ENCODE results near the gene CCDC33.

Gene CCDC33

DNA sequence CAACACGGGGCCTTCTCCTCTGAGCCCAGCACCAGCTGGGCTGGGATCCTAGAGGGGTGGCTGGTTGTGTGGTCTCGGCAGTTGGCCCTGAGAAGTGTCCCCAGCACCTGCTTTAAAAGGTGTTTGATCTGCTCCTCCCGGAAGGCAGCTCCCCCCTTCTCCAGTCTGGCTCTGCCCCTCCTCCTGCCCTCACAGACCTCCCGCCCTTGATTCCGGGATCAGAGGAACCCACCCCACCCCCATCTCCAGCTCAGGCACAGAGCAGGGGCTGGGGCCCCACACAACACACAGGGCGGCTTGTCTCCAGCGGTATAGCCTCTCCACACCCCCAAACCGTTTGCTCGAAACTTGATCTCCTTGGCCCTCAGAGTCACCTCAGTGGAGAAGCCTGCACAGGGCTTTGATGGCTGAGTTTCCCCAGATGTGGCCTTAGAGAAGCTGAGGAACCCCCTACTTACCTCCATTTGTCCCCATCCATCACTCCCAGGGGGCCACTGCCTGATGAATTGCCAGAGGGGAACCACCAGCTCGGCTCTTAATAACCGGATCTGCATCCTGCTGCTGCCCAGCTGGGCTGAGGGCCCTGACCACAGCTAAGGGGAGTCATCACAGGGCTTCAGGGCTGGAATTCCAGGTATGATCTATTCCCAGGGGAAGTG is 27.1 kb upstream of the CCDC33 start:
- no peak for DNase-seq

DNA sequence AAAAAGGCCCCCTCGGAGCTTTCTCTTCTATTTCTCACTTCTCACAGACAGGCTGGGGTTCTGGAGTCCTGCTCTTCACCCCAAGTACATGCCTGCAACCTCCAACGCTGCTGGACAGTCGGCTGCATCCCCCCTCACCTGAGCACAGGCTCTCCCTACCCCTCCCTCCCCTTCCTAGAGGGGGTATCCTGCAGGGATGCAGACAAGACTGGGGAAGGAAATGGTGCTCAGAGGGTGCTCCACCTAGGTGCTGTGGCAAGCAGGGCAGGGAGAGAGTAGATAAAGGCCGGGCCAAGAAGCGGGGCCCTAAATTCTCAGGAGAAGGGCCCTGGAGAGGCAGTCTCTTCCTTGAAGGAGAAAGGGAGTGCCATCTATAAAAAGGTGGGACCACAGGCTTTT is 26.6 kb upstream of the CCDC33 start:
- no peak for DNase-seq

DNA sequence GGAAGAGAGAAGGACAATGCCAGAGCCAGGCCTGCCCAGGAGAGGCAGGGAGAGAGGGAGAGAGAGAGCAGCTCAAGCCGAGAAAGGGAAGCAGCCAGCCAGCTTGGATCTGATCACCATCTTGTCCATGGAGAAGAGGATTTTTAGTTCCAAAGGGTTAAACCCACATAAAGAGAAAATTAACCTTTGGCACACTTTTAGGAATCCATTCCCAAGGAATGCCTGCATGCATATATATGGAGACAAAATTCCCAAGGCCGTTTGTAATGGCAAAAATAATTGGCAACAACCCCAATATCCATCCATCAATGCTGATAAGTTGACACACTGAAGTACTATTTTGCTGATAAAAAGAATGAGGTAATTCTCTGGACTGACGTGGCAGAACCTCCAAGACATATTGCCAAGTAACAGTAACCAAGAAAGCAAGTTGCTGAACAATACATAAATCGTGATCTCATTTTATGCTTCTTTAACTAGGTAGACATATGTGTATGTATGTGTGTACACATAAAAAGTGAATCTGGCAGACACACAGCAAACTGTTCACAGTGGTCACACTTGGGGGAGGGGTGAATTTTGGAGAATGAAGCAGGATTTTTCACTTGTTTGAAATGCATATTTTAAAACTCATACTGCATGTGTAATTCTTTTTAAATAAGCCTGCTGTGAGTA is 26.0 kb upstream of the CCDC33 start:
- DNase-seq: no peak

DNA sequence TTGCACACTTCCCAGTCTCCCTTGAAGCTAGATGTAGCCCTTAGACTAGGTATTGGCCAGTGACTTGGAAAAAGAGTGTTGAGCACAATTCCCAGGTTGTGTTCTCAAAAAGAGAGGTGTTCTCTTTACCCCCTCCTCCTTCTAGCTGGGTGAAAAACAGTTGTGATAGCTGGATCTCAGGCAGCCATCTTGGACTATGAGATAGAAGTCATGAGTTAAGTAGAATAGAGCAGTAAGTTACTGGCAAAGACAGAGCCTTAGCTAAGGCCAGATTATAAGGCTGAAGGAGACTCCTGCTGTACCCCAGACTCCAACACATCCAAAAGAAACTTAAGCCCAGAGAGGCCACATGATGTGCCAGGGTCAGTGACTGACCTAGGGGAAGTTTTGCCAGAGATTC is 25.4 kb upstream of the CCDC33 start:
- DNase-seq: no peak

DNA sequence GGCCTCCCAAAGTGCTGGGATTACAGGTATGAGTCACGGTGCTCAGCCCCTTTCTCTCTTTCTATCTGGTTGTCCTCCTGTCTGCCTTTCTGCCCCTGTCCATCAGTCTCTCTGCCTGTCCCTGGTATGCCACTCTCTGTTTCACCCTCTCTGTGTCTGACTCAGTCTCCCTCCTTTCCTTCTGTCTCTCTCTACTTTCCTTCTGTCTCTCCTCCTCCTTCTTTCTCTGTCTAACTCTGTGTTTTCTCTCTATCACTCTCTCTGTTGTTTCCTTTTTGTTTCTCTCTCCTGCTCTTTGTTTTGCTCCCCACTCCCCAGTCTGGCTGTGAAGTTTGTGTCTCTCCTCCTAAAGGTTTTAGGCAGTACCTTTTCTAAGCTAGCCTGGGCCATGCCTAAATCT is 24.5 kb upstream of the CCDC33 start:
- no peak for DNase-seq

DNA sequence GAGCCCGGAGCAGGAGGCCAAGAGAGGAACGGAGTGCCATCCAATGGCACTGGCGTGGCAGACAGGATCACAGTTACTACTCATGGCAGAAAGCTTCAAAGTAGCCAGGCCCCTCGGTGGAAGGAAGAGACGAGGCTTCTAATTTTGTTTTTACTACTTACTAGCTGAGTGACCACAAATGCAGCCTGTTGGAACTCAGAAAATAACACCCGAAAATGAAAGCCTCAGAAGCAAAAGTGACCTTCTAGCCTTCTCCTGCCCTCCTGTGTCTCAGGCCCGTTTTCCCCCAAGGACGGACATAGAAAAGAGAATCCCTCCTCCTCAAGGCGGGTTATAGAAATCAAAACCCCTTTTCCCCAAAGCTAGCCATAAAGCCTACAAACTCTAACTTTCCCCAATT is 23.6 kb upstream of the CCDC33 start:
- no peak for DNase-seq

DNA sequence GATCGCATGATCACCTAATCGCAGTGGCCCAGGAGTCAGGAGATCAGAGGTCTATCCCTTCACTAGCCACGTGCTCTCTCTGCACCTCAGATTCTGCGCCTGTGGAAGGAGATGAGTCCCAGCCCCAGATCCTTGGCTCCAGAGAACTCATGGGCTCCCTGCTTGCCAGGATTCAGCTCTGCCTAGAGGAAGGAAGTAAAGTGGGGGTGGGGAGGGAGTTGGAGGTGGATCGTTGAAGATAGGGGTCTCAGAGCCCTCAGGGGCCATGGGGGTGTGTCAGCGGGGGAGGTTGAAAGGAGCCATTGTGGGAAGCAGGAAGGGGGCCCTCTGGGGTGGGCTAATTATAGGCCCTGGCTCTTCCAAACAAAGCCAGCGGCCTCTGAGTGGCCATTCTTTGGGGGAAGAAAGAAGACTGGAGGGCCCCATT is 22.3 kb upstream of the CCDC33 start:
- DNase-seq: no peak

DNA sequence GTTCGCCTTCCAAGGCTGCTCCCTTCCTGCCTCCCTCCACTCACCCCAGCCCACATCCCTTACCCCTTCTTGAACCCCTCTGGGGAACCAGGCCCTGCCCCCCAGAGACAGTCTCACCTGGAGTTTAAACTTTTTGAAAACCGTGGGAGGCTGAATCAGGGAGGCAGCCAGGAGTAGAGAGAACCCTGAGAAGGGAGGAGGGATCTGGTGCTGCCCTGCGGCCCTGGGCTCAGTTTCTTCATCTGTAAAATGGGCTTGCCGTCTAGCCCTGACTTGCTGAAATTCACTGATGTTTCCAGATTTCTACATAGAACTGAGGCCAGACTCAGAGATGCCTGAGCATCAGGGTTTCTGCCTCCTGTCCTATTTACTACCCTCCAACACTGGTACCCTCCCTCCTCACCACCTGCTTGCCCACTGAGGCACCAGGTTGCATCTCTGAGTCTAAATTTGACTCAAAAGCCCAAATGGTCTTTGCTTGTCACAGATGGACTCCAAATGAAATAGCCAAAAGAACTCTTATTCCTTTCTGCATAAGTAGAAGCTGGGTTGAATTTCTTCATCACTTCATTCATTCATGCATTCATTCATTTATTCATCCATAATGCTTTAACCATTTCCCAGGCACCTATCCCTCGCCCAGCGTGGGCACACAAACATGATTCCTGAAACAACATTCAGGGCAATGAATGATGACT is 21.7 kb upstream of the CCDC33 start:
- DNase-seq: no peak

DNA sequence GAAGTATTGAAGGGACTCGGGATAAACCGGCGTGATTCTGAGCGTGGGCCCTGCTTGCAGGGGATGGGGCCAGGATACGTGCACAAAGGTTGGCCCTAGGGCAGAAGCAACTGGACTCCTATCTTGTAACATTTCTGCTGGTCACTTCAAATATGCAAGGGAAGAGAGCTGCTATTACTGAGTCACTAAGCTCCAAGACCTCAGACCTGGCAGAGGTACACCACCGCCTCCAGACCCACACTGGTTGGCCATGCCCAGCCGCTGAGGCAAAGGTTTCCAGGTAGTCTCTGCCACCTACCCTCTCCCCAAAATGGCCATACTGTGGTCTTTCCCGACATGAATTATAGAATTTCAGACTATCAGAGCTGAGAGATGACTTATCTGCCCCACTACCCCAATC is 20.2 kb upstream of the CCDC33 start:
- DNase-seq: no peak

DNA sequence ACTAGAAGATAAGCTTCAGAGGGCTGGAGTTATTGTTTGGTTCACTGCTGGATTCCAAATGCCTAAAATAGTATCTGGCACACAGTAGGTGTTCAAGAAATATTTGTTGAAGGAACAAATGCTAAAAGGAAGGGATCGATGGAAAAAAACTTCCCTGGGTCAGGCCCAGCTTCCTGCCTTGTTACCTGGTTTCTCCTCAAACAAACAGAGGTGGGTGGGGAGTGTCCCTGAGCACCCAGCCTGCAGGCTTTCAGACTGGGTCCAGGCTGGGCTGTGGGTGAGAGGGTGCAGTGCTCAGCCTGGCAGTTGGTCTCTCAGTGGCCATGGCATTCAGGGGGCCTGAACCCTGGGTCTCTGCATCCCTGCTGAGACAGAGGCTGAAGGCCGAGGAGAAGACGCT is 19.2 kb upstream of the CCDC33 start:
- no peak for DNase-seq

DNA sequence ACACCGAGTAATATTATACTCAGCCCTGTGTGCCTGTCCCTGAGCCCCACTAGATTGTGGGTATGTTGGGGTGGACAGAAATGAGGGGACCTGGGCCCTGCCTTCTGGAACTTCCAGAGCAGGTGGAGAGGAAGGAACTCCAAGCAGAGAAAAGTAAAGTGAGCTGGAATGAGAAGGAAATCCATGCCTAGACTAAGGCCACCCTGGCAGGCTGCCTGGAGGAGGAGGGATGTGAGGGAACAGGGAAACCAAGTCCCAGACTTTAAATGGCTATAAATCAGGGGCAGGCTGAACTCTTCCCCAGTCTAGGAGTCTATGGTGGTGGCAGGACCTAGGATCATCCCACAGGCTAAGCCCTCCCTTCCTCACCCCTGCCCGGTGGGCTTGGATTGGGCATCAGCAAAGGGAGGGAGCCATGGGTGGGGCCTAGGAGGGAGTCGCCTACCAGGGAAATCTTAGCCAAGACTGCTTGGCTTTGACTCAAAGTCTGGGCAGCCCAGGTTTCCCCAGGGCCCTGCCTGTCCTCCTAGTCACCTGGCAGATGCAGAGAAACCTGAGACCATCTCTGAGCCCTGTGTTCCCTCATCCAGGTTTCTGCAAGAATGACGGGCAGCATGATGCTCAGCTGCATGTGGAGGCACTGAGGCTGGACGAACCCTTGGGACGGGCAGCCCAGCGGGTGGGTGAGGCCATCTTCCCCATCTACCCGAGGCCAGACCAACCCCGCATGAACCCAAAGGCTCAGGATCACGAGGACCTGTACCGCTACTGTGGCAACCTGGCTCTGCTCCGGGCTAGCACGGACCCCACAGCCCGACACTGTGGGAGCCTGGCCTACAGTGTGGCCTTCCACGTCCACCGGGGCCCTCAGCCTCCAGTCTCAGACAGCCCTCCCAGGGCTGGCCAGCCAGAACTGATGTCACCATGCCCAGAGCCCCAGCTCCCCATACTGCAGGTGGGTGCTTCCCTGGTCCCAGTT is 17.9 kb upstream of the CCDC33 start:
- DNase-seq: no peak

DNA sequence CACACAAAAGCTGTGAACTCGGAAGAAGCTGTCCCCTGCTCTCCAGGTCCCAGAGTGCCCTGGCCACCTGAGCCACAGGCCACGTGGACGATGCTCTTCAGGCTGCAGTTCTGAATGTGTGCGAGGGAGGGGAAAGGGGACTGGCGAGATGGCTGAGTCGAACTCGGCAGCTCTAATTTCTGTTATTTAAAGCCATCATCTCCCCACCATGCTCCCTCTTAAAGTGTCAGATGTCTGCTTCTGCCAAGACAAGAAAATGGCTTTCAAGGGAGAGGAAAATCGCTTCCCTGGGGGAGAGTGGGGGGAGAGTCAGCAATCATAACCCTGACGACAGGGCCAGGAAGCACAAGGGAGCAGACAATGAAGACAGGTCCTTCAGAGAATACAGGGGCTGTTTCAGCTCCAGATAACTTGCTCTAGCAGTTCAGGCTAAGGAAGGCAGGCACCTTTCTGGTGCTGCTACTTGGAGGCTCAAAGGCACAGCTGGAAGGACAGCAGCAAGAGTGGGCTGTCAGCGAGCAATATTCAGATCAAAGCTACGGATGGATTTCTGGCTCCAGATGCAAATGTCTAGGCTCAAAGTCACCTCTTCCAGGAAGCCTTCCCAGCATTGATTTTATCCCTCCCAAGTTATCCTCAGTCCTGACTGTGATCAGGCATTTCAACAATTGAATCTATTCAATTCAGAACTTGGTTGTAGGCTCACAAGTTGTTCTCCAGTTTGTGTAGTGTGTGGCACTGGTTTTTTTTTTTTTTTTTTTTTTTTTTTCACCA is 15.5 kb upstream of the CCDC33 start:
- DNase-seq: no peak

DNA sequence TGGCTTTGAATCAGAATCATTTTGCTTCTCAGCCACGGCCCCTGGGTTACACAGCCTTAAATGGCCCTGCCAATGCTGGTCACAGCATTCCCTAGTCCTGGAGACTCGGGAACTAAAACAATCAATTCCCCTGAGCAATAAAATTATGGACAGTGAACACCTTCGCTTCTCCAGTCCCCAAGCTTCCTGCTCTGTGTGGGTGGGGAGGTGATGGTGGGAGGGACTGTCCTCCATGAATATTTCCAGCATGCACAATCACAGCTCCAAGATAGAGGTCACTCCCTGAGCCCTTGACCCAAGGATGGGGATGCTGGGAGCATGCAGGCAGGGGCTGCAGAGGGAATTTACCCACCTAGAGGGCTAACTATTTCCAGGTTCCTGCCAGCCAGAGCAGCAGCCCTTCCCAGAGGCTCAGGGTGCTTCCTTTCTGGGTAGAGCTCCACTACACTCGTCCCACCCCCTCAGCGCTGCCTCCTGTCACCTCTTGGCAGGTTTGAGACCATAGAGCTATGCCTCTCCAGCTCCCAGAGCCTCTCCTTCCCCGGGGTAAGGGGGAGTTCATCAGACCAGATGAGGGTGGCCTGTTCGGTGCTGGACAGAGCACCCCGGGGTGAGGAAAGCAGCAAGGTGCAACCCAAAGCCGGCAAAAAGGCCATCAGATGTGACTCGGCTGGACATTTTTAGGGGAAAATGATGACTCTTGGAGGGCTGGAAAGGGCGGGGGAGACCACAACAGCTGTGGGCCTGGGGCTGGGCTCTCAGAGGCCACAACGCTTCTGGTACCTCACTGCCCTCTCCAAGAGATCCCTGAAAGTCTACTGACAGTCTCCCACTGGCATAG is 14.5 kb upstream of the CCDC33 start:
- no peak for DNase-seq

DNA sequence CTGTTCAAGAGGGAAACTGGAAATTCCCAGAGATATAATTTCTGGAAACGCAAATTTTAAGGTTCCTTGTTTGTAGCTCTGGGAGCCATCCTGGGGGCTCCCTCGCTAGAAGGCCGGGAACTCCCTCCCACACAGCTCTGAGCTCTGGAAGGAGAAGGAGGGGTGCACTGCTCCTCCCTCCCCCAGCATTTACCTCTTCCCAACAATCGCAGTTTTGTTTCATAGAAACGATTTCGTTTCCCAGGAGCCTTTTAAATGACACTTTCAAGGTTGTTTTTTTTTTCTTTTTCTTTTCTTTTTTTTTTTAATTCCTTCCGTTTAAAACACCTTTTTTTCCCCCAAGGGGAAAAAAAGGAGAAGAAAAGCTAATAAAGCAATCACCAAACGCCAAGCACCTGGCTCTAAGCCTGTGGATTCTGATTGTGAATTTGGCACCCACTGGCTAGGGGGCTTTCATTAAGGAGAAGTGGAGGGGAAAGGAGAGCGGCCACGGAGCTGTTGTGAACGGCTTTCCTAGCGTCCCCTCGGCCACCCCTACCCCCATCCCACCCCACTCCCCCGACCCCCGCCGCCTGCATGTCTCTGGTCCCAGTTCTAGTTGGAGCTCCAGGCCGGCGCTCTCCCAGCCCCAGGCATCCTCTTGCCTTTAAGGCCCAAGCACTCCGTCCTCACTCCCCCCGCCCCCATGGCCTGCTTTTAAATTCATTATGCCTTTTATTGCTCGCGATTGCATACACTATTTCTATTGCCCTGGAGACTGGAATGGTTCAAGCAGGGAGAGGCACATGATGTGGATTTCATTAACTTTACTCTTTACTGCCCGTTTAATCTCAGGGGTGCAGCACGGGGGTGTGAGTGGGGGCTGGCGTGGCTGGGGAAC is 13.6 kb upstream of the CCDC33 start:
- peak in 2 of 51 donors; percentile 9 to 16 for DNase-seq

DNA sequence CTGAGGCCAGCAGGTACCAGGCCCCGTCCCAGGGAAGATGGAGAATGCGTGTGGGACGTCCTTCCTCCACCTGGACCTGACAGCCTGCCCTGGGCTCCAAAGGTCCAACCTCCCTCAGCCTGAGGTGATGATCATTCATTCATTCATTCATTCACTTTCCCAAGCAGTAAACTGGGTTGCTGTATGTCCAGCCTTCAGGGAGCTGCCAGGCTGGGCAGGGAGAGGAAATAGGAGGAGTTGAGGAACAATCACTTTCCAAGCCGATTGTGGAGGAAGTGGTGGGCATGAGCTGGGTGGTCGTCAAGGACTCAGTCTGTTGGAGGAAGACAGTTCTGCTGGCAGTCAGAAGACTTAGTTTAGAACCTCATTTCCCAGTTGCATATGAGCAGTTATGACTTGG is 10.2 kb upstream of the CCDC33 start:
- no peak for DNase-seq

DNA sequence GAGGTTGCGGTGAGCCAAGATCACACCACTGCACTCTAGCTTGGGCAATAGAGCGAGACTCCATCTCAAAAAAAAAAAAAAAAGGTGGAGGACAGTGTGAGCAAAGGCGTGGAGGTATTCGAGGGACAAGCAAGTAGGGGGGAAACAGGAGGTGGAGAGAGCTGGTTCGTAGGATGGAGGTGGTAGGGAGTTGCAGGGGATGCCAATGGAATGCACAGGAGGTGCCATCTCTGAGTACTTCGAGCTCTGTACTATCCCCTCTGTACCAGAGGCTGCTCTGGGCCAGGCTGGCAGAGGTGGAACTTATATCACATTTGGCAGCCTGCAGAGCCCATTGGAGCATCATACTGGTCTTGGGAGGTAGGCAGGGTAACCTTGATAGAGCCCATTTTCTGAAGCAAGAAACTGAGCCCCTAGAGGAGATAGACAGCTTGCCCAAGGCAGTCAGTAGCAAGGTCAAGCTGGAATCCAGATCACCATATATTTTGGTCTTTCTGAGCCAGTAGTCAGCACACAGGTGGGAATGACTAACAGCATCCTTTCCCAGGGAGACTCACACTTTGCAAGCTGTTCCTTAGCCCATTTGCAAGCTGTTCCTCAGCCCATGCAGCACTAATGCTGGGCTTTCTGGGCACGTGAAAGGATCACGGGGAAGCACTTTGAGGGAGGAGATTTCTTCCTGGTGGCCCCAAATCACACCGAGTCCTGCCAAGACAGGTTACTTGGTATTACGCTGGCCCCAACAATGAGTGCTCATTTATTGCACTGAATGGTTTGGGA is 9.2 kb upstream of the CCDC33 start:
- DNase-seq: no peak

DNA sequence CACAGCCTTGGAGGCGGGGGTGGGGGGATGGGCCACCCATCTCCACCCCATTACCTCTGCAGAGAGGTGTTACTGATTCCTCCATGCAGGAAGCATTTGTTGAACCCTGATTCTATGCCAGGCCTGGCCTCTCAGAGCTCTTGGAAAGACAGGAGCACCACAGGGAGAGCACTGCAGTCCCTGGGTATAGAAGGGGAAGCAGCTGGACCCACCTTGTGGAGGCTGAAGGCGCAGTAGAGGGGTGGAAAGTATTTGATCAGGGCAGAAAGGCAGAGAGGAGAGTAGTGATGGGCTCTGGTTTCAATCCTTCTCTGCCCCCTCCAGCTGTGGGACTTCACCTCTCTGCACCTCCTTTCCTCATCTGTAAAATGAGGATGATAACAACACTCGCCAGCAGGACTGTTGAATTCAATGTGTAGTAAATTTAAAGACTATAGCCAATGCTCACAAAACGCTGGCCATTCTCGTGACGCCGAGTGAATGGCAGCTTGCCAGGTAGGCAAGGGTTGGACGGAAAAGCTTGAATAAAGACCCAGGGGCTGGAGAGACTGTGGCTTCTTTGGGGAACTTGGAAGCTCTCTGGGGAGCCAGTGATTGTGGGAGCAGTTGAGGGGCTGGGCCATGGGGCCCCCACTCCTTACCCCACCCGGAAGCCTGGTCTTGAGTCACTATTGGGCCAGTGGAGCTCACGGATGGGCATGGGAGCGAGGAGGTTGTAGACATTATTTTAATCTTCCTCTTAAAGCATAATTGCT is 8.0 kb upstream of the CCDC33 start:
- DNase-seq: peak in 4 of 51 donors; percentile 10 to 39 (median 18)
